Prostate gland (tissue), 2 donors: ENCODE results near the gene TNFAIP2.

Source experiments
- POLR2A ChIP-seq: fragments of 450-650 bp; IDR thresholded peaks from one replicate; pipeline ENCODE4 v1.6.1; 2016; ENCODE audit warnings: antibody characterized with exemption, mild to moderate bottlenecking
- TF ChIP-seq, protein P1 (sequence below), 4 experiments: fragments of 200-600 bp in 2 of 4; fragments of 450-650 bp in 2 of 4; sonication (generic) in 2 of 4; IDR thresholded peaks; 1 replicate in 3 of 4; 2 replicates in 1 of 4; pipeline ENCODE4 v1.5.1; 2016 to 2019; ENCODE audit warnings: antibody characterized with exemption in 4 of 4, mild to moderate bottlenecking in 2 of 4, moderate library complexity in 2 of 4

DNA sequence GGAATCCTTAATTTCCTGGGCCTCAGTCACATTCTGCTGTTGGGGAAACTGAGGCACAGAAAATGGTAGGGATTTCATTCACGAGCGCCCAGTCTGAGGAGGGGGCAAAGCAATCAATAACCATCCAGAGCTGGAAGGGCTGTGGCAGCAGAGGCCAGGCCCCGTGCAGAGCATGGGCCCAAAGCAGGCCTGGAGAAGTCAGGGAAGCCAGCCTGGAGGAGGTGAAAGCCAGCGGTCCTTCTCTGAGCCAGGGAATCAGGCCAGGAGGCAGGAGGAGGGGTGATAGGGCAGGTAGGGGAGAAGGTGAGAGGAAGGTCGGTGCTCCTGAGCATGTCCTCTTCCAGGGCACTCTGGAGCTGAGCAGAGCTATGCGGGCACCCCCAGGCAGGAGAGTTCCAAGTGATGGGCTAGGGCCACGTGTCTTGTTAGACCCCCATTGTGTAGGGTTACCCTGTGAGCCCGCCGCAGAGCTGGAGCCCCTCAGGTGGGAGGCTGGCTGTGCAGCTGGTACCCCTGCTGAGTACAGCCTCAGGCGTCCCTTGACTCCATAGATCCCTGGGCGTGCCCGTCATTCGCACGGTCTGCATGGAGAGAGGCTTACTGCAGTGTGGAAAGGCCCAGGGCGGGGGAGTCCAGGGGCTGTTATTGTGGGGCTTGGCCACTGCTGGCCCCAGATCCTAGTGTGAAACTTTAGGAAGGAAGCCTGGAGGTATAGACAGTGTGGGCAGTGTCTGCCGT, 4.8 kb downstream of the TNFAIP2 start:
- TF ChIP-seq, protein P1, sequence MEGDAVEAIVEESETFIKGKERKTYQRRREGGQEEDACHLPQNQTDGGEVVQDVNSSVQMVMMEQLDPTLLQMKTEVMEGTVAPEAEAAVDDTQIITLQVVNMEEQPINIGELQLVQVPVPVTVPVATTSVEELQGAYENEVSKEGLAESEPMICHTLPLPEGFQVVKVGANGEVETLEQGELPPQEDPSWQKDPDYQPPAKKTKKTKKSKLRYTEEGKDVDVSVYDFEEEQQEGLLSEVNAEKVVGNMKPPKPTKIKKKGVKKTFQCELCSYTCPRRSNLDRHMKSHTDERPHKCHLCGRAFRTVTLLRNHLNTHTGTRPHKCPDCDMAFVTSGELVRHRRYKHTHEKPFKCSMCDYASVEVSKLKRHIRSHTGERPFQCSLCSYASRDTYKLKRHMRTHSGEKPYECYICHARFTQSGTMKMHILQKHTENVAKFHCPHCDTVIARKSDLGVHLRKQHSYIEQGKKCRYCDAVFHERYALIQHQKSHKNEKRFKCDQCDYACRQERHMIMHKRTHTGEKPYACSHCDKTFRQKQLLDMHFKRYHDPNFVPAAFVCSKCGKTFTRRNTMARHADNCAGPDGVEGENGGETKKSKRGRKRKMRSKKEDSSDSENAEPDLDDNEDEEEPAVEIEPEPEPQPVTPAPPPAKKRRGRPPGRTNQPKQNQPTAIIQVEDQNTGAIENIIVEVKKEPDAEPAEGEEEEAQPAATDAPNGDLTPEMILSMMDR (IDR thresholded peaks at IDR 0.05) = no peak
- no peak for TF ChIP-seq POLR2A
